ENCODE results near the gene VAMP5. TPM values are rescaled to one million over a fixed set of nuclear protein-coding genes. Genes with fewer than 3 reads are reported as not detected.
A peak's percentile ranks its signal among the peaks of the same experiment; 100 is the strongest.

The VAMP5 gene
- total and polyA plus RNA-seq, 2 donors (not counting 3 experiments of a cell fraction or from before 2014, with no cell fraction given) = 186 to 624 TPM

DNA sequence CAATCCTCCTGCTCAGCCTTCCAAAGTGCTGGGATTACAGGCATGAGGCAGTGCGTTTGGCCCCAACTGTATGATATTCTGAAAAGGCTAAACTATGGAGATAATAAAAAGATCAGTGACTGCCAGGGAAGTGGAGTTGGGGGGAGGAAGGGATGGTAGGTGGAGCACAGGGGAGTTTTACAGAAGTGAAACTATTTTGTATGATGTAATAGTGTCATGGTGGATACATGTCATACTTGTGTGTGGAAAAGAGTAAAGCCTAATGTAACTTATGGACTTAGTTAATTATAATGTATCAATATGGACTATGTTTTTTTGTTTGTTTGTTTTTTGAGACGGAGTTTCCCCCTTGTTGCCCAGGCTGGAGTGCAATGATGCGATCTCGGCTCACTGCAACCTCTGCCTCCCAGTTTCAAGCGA lies 20.1 kb upstream of the VAMP5 start:
- no peak overlapping the region for H2AFZ ChIP-seq (ENCODE audit: low read depth, low read length)
- ChIA-PET CTCF (interaction anchor here (0.5 to 1.9 kb wide), 3 partner anchors 10 to 237 kb away, joined by 3 to 6 read pairs (median 3); no protein-coding TSS in a partner anchor), POLR2A (no interaction called here)
- no peak overlapping the region for H3K27ac ChIP-seq (ENCODE audit: insufficient read depth, low read depth, low read length)
- intact Hi-C loops (cut with micrococcal nuclease) = no loop called here
- H3K36me3 ChIP-seq (ENCODE audit: control insufficient read depth in 2 of 2, extremely low read depth in 1 of 2, insufficient read depth in 2 of 2, low read length in 2 of 2) = no peaks in the 10 kb centered on the region
- DNase-seq (ENCODE audit: low read depth, low spot score) (no peak), FAIRE-seq (no peak)
- H3K4me1 ChIP-seq (ENCODE audit: control insufficient read depth, extremely low read depth, insufficient read depth, low read length) = peaks cover 9% of the 10 kb centered on the region
- H4K20me1 ChIP-seq (replicated peaks; ENCODE audit: control insufficient read depth, extremely low read depth, insufficient read depth, low read length) = no peaks in the 10 kb centered on the region
- dilution Hi-C loops (cut with MboI; ENCODE audit: extremely low pct_ligation_motif_present, low sequenced_read_pairs) = no loop called here
- H3K4me2 ChIP-seq (ENCODE audit: insufficient read depth, low read length) = no peak overlapping the region
- BruUV-seq (replicated peaks) = no TSS peak
- H3K4me3 ChIP-seq (replicated peaks in 1 of 3; ENCODE audit: insufficient read depth in 1 of 3, low read depth in 1 of 3, low read length in 3 of 3) = no peak overlapping the region
- H3K9me3 ChIP-seq (replicated peaks; ENCODE audit: control insufficient read depth, insufficient read depth, low read length) = no peaks in the 10 kb centered on the region
- H3K79me2 ChIP-seq (ENCODE audit: control insufficient read depth, insufficient read depth, low read length) = peaks cover 17% of the 10 kb centered on the region
- TF ChIP-seq JUN (IDR thresholded peaks at IDR 0.05; ENCODE audit: borderline replicate concordance, insufficient read depth, insufficient read length, low read depth) (no peak), POLR2AphosphoS5 (IDR thresholded peaks at IDR 0.05; ENCODE audit: insufficient read depth, low read depth, low read length) (no peak), MYC (IDR thresholded peaks at IDR 0.05; ENCODE audit: low read depth, low read length) (no peak), FOS (IDR thresholded peaks at IDR 0.05; ENCODE audit: borderline replicate concordance, insufficient read depth, low read length) (no peak), POLR2A (IDR thresholded peaks at IDR 0.05; ENCODE audit: low read depth, low read length) (no peak)
- no peaks in the 10 kb centered on the region for H3K27me3 ChIP-seq (ENCODE audit: control insufficient read depth in 2 of 2, insufficient read depth in 2 of 2, low read length in 2 of 2)
- H3K9me1 ChIP-seq (replicated peaks; ENCODE audit: control insufficient read depth, extremely low read depth, insufficient read depth, low read length) = no peaks in the 10 kb centered on the region
- no peak overlapping the region for H3K9ac ChIP-seq (replicated peaks; ENCODE audit: extremely low read depth, insufficient read depth, low read length)

GRCh38 chr2:85566265-85566664 lies 18.0 kb upstream of the VAMP5 start:
- H3K27ac ChIP-seq (ENCODE audit: insufficient read depth, low read depth, low read length) = no peak overlapping the region
- no peaks in the 10 kb centered on the region for H3K36me3 ChIP-seq (ENCODE audit: control insufficient read depth in 2 of 2, extremely low read depth in 1 of 2, insufficient read depth in 2 of 2, low read length in 2 of 2)
- no peak overlapping the region for H3K9ac ChIP-seq (replicated peaks; ENCODE audit: extremely low read depth, insufficient read depth, low read length)
- no peaks in the 10 kb centered on the region for H3K4me1 ChIP-seq (ENCODE audit: control insufficient read depth, extremely low read depth, insufficient read depth, low read length)
- no peaks in the 10 kb centered on the region for H3K9me3 ChIP-seq (replicated peaks; ENCODE audit: control insufficient read depth, insufficient read depth, low read length)
- no peak overlapping the region for H3K4me3 ChIP-seq (replicated peaks in 1 of 3; ENCODE audit: insufficient read depth in 1 of 3, low read depth in 1 of 3, low read length in 3 of 3)
- ChIA-PET POLR2A (no interaction called here), CTCF (no interaction called here)
- dilution Hi-C loops (cut with MboI; ENCODE audit: extremely low pct_ligation_motif_present, low sequenced_read_pairs) (no loop called here), intact Hi-C loops (cut with micrococcal nuclease) (no loop called here)
- peak; percentile 31 for FAIRE-seq
- H2AFZ ChIP-seq (ENCODE audit: low read depth, low read length) = no peak overlapping the region
- no TSS peak for BruUV-seq (replicated peaks)
- TF ChIP-seq FOS (IDR thresholded peaks at IDR 0.05; ENCODE audit: borderline replicate concordance, insufficient read depth, low read length) = no peak
- TF ChIP-seq POLR2AphosphoS5 (IDR thresholded peaks at IDR 0.05; ENCODE audit: insufficient read depth, low read depth, low read length) = no peak
- TF ChIP-seq GATA2 (IDR thresholded peaks at IDR 0.05; ENCODE audit: insufficient read depth, insufficient read length, low read depth, low read length) = no peak
- TF ChIP-seq, protein P1, sequence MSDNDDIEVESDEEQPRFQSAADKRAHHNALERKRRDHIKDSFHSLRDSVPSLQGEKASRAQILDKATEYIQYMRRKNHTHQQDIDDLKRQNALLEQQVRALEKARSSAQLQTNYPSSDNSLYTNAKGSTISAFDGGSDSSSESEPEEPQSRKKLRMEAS (IDR thresholded peaks at IDR 0.05; ENCODE audit: insufficient read depth, insufficient read length) = no peak
- TF ChIP-seq POLR2A (IDR thresholded peaks at IDR 0.05; ENCODE audit: low read depth, low read length) = no peak
- TF ChIP-seq MYC (IDR thresholded peaks at IDR 0.05; ENCODE audit: low read depth, low read length) = no peak
- TF ChIP-seq JUN (IDR thresholded peaks at IDR 0.05; ENCODE audit: borderline replicate concordance, insufficient read depth, insufficient read length, low read depth) = no peak
- TF ChIP-seq, protein P2, sequence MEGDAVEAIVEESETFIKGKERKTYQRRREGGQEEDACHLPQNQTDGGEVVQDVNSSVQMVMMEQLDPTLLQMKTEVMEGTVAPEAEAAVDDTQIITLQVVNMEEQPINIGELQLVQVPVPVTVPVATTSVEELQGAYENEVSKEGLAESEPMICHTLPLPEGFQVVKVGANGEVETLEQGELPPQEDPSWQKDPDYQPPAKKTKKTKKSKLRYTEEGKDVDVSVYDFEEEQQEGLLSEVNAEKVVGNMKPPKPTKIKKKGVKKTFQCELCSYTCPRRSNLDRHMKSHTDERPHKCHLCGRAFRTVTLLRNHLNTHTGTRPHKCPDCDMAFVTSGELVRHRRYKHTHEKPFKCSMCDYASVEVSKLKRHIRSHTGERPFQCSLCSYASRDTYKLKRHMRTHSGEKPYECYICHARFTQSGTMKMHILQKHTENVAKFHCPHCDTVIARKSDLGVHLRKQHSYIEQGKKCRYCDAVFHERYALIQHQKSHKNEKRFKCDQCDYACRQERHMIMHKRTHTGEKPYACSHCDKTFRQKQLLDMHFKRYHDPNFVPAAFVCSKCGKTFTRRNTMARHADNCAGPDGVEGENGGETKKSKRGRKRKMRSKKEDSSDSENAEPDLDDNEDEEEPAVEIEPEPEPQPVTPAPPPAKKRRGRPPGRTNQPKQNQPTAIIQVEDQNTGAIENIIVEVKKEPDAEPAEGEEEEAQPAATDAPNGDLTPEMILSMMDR (IDR thresholded peaks at IDR 0.05; ENCODE audit: extremely low read depth in 1 of 2, insufficient read depth in 1 of 2, low read depth in 1 of 2, low read length in 2 of 2) = no peak
- no peak for TF ChIP-seq EZH2 (IDR thresholded peaks at IDR 0.05; ENCODE audit: borderline replicate concordance, low read depth, low read length, severe bottlenecking)
- no peaks in the 10 kb centered on the region for H3K9me1 ChIP-seq (replicated peaks; ENCODE audit: control insufficient read depth, extremely low read depth, insufficient read depth, low read length)
- H3K4me2 ChIP-seq (ENCODE audit: insufficient read depth, low read length) = no peak overlapping the region
- H4K20me1 ChIP-seq (replicated peaks; ENCODE audit: control insufficient read depth, extremely low read depth, insufficient read depth, low read length) = no peaks in the 10 kb centered on the region
- peaks cover 0 to 3% of the 10 kb centered on the region in 2 experiments for H3K27me3 ChIP-seq (ENCODE audit: control insufficient read depth in 2 of 2, insufficient read depth in 2 of 2, low read length in 2 of 2)
- no peaks in the 10 kb centered on the region for H3K79me2 ChIP-seq (ENCODE audit: control insufficient read depth, insufficient read depth, low read length)
- DNase-seq (ENCODE audit: low read depth, low spot score) = no peak
